GM19455 (cell line): ENCODE results near the gene BAZ1A.
"Not testable (repeated sequence)": the region's sequence is repeated elsewhere in the genome, so short reads cannot be mapped to it uniquely, and the experiment has no call there.

Experiments
- ATAC-seq: cut with Tn5 transposase; IDR thresholded peaks from one replicate; pipeline ENCODE4 v1.9.1; 2021; ENCODE audit not compliant: unreplicated experiment

Gene BAZ1A

DNA sequence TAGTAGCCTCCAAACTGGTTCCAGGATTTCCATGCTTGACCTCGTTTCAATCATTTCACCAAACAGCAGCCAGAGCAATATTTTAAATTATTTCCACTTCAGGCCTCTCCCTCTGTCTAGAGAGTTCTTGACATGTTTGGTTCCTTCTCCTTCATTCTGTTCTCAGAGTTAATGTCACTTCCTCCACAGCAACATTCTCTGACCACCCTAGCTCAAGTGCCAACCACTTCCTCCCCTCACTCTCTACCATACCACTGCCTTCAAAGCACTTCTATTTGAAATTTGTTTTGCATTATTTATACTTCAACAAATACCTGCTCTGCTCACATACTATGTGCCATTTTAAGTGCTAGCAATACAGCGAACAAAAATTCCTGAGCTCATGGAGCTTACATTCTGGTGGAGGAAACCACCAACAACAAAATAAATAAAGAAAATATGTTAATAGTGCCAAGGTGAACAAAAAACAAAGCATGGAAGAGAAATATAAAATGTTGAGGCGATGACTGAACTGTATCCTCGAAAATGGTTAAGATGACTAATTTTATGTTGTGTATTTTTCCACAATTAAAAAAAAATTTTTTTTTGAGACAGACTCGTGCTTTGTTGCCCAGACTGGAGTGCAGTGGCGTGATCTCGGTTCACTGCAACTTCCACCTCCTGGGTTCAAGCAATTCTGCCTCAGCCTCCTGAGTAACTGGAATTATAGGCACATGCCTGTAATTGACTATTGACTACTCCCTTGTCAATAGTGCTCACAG is 17.3 kb downstream of the BAZ1A start:
- no peak for ATAC-seq

DNA sequence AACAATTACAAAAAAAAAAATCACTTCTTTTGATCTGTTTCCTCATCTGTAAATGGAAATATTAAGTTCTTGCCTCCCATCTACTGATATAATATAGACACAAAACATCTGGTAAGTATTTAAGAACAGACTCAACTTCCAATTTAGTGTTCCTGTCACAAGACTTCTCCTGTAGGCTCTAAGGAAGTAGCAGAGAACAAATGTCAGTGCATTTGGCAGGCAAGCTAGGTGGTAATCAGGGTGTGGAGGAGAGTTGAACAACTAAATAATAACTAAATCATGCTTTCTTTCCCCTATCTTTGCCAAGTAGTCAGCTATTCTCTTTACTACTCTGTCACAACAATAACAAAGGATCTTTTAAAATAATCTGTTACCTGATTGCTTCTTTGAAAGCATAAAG is 22.1 kb downstream of the BAZ1A start:
- no peak for ATAC-seq

DNA sequence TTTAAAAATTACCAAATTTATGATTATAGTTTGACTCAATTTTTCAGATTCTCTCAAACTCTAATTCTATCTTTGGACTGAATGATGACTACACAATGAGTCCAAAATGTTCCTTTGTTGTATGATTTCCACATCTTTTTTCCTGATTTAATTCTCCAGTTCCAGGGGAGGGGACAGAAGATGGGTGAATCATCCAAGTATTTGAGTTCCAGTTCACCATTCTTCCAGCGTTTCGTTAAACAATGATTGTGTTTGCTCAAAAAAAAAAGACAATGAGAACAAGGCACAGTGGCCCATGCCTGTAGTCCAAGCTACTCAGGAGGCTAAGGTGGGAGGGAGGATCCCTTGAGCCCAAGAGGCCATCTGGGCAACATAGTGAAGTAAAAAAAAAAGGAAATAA is 23.8 kb downstream of the BAZ1A start:
- no peak for ATAC-seq

DNA sequence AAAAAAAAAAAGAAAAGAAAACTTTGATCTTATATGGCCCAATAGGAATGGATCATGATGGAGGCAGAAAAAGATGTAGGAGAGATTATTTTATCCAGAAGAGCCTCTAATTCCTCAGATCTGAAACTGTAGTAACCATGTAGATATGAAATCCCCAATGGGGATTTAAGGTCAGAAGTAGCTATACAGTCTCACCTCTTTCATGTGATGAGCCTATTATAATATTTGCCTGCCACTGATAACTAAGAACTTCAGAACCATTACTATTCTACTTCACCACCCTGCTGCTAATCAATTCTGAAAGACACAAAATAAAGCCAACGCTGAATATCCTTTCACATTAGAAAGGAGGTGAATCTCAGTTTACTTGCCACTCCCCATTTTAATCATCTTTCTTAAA is 29.3 kb downstream of the BAZ1A start:
- no peak for ATAC-seq

DNA sequence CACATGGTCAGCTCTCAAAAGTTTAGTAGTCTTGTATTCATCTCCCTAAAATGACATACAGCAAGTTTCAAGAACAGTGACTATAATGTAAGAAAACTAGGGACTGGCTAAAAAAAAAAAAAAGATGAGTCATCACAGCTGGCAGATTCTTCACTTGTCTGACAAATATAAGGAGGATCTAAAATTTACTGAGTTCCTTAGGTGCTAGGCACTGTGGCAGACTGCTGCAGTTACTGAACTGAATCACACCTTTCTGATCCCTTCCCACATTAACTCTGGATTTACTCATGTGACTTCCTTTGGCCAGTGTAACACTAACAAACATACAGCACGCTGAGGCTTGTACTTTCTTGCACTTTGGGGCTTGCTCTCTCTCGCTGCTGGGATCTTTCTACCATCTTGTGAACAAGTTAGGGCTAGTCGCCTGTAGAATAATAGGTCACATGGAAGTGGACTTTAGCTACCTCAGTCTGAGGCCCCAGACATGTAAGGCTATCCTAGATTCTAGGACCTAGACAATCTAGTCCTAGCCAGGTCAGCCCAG is 32.1 kb downstream of the BAZ1A start:
- ATAC-seq: no peak

DNA sequence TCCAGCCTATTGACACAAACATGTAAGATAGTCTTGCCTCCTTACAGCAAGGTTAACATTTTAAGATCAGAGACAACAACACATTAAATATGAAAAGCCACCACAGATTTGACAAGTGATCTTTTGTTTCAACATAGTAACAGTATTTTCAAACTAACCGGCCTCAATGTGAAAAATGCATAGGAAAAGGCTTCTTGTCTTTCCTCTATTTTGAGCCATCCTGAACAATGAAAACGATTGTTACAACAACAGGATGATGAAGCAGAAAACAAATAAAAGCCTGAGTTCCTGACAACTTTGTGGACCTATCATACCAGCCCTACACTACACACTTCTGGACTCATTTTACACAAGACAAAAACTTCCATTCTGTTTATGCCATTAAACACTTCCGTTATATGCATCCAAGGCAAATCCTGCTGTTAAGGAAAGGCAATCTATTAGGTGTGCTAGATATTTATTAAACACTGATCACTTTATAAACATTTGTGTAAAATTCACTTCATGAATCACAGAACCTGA is 37.3 kb downstream of the BAZ1A start:
- no peak for ATAC-seq

DNA sequence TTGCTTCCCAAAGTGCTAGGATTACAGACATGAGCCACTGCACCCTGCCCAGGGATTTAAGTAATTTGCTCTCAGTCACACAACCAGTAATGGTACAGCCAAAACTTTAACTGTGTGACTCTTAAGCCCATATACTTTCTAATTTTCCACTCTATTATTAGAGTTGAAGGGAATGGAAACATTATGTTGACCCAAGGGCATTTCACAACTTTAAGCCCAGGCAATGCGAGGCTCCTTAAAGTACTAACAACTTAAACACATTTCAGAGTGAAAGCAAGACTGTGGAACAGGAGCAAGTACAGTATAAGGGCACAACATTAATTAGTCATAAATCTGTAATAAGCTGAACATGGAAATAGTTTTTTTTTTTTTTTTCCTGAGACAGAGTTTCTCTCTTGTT is 39.8 kb downstream of the BAZ1A start:
- ATAC-seq: no peak

DNA sequence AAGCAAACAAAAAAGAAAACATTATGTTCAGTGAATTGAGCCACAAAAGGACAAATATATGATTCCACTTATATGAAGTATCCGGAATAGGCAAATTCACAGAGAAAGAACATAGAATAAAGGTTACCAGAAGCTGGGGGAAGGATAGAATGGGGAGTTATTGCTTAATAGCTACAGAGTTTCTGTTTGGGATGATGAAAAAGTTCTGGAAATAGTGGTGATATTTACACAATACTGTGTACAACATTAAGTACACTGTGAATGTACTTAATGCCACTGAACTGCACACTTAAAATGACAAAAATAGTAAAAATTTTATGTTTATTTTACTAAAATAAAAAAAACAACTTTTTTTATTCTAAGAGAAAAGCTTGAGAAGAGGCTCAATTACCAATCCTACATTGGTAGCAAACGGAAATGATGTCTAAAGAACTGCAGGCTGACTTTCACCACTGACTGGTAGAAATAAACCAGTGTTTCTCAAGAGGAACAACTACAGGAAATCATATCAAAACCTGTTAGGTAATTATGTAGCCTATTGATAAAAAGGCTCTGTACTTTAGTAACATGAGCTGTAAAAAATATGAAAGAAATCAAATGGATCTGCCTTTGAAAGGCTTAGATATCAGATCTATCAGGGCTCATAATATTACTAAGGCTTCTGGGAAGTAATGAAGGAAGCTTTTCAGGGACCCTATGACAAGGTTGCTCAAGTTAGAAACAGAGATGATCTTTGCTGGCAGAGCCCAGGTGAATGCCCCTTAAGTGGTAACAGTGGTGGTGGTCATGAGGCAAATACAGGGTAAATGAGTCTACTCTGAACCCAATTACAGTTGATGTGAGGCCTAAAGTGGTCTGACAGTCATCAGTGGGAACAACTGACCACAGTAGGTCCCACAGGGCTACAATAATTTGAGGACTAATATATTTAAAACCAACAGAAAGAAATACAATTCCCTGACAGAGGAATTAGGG is 41.3 kb downstream of the BAZ1A start:
- no peak for ATAC-seq

DNA sequence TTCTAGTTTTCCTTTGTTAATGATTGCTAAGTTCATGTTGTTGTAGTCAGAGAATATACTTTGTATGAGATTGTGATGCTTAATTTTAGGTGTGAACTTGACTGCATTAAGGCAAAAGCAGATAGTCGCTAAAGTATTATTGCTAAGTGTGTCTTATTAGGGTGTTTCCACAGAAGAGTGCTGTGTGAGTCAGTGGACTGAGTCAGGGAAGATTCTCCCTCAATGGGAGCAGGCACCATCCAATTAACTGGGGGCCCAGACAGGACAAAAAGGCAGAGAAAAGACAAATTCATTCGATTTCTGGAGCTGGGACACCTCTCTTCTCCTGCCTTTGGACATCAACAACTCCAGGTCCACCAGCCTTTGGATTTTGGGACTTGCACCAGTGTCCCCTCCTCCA is 48.5 kb downstream of the BAZ1A start:
- ATAC-seq: no peak

DNA sequence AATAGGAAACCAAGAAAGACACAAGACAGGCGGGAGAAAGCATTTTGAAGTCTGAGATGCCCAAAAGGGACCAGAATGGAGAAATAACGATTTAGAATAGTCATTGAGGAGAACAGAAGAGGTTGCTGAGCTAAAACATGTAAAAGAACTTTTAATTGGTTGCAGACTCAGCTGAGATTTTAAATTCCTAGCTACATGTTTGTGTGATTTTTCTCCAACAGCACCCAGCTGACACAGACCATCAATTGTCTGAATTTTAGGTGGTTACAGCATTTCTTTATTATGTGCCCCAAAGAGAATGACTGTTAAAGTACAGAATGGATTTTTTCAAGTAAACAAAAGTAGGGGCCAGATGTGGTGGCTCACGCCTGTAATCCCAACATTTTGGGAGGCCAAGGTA is 50.3 kb downstream of the BAZ1A start:
- ATAC-seq: no peak

DNA sequence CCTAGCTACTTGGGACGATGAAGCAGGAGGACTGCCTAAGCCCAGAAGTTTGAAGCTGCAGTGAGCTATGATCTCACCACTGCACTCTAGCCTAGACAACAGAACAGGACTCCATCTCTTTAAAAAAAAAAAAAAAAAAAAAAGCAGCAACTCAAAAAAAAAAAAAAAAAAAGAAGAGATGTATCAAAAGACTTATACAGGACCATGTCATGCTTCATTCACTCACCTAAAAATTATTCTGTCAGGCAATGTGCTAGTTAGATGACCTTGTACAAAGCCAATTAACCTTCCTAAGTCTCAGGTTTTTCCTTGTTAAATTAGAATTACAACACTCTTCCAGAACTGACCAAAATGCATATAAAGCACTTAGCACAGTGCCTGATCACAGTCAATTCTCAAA is 50.9 kb downstream of the BAZ1A start:
- no peak for ATAC-seq

DNA sequence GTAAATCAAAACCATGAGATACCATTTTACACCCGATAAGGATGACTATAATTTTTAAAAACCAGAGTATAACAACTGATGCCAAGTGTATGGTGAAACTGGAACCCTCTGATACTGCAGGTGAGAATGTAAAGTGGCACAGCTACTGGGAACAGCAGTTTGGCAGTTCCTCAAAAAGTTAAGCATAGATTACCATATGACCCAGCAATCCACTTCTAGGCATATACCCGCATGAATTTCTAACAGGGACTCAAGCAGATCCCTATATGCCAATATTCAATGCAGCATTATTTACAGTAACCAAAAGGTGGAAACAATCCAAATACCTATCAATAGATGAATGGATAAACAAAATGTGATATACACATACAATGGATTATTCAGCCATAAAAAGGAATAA is 57.4 kb downstream of the BAZ1A start:
- ATAC-seq: no peak

DNA sequence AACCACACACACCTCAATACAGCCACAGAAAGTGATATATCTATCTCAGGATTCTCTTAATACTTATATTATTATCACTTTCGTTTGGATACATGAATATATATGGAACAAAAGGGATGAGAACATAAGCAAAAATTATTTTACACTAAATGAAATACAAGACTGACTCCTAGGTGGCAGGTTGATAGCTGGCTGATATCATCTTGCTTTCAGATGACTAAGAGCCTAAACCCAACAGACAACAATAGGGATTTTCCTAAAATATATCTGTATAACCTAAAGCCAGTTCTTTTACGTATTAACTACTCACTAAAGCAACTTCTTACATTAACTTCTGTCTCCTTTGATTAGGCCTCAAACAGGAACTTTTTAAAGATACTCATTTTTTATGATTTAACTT is 65.1 kb downstream of the BAZ1A start:
- ATAC-seq: no peak

DNA sequence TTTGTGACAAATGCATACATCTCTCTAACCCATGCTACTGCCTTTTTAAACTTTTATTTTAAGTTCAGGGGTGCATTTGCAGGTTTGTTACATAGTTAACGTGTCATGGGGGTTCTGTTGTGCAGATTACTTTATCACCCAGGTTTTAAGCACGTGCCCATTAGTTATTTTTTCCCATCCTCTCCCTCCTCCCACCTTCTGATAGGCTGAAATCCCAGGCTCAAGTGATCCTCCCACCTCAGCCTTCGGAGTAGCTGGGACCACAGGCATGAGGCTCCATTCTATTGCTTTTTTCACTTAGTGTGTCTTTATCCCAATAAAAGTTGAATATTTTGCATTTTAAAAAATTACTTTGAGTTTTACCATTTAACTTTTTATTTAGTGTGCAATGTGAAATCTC is 68.9 kb downstream of the BAZ1A start:
- ATAC-seq: no peak

DNA sequence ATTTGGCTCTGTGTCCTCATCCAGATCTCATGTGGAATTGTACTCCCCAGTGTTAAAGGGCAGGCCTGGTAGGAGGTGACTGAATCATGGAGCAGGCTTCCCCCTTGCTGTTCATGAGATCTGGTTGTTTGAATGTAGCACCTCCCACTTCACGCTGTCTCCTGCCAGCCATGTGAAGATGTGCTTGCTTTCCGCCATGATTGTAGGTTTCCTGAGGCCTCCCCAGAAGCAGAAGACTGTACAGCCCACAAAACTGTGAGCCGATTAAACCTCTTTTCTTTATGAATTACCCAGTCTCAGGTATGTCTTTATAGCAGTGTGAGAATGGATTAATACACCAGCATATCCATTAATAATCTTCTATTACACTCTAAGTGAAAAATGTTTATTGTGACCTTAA is 70.2 kb downstream of the BAZ1A start:
- no peak for ATAC-seq

DNA sequence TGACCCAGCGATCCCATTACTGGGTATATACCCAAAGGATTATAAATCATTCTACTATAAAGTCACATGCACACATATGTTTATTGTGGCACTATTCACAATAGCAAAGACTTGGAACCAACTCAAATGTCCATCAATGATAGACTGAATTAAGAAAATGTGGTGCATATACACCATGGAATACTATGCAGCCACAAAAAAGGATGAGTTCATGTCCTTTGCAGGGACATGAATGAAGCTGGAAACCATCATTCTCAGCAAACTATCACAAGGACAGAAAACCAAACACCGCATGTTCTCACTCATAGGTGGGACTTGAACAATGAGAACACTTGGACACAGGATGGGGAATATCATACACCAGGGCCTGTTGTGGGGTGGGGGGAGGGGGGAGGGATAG is 76.3 kb downstream of the BAZ1A start:
- not testable (repeated sequence) for ATAC-seq

DNA sequence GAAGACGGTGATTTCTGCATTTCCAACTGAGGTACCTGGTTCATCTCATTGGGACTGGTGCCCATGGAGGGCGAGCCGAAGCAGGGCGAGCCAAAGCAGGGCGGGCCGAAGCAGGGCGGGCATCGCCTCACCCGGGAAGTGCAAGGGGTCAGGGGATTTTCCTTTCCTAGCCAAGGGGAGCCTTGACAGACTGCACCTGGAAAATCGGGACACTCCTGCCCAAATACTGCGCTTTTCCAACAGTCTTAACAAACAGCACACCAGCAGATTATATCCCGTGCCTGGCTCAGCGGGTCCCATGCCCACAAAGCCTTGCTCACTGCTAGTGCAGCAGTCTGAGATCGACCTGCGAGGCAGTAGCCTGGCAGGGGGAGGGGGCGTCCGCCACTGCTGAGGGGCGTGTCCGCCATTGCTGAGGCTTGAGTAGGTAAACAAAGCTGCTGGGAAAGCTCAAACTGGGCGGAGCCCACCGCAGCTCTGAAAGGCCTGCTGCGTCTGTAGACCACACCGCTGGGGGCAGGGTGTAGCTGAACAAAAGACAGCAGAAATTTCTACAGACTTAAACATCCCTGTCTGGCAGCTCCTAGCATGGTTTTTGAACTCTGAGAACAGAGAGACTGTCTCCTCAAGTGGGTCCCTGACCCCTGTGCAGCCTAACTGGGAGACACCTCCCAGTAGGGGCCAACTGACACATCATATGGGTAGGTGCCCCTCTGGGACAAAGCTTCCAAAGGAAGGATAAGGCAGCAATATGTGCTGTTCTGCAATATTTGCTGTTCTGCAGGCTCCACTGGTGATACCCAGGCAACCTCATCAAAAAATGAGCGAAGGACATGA is 77.2 kb downstream of the BAZ1A start:
- no peak for ATAC-seq

DNA sequence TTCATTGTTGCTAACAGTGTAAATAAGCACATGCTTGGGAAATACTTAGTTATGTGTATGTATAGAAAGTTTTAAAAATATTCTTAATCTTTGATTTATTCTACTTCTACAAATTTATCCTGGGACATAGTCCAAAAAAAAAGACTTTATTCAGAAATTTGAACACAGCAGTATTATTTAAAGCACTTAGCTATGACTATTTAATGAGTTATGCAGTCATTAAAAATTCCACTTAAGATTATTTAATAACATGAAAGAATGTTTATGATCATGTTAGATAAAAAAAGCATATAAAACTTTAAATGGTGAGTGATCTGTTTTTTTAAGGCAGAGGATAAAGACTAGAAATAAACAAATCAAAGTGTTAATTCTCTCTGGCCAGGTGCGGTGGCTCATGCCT is 78.3 kb downstream of the BAZ1A start:
- no peak for ATAC-seq

DNA sequence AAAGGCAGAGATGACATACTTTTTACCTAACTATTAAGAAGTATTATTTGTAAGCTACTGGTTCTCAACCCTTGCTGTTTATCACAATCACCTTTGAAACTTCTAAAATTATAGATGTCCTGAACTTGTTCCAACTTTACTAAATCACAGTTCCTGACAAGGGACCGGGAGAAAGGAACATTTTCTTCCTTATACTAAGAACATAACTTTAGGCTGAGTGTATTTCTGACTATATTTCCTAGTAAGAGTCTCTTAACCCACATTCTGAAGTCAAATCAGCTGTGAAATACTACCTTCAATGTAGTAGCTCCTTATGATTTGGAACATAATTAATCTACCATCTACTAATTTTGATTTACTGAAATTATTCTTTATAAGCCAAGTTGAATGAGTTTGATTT is 80.2 kb downstream of the BAZ1A start:
- no peak for ATAC-seq

DNA sequence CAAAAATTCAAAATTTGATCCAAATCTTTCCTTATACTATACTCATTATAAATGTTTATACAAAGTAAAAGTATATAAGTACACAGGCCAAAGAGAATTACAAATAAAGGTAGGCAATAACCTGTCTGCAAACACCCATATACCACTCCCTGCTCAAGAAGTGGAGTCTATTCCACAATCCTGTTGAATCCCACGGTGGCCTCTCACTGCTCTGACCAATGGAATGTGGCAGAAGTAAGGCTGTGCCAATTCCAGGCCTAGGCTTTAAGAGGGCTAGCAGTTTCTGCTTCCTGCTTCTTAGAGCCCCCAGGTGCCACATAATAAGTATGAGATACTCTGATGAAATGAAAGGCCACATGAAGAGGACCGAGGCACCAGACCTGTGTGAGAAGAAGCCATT is 80.9 kb downstream of the BAZ1A start:
- ATAC-seq: no peak

DNA sequence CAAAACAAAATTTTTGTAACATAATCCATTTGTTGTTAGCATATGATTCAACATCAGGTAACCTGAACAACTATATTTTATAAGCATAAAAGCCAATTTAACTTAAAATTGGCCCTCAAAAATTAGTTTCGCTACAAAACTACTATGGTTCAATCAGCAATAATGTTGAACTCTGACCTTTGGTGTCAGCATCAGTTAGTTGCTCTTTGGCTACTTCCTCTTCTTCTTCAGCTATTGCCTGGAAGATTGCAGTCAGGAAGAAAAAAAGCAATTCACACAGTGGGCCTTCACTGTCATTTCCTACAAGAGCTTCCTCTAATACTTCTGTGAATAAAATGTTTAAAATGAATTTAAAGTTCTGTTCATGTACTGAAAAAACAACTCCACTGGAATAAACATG is 82.6 kb downstream of the BAZ1A start:
- no peak for ATAC-seq
